AG04449 (cell line): ENCODE results near the gene HRG.
"Not testable (repeated sequence)": the region's sequence is repeated elsewhere in the genome, so short reads cannot be mapped to it uniquely, and the experiment has no call there.

Experiments used
- CTCF ChIA-PET: fragments of 350-600 bp; formaldehyde crosslinking; extraction: SDS; loops from one replicate; lab custom pipeline; 2021; ENCODE audit warnings: antibody characterized with exemption; lab: Yijun Ruan, JAX
- POLR2A ChIA-PET: fragments of 400-600, 350-600 bp; formaldehyde crosslinking; extraction: SDS; loops from one replicate; lab custom pipeline; 2020; ENCODE audit warnings: antibody characterized with exemption, inconsistent platforms; lab: Yijun Ruan, JAX
- DNase-seq: peaks from one replicate; pipeline ENCODE4 v3.0.0-alpha.2; 2010; ENCODE audit warnings: low read depth, low spot score
- H3K4me3 ChIP-seq: 2 replicates; pipeline ENCODE4 v1.5.1; 2011; ENCODE audit warnings: low read depth, mild to moderate bottlenecking, control low read depth, low read length
- TF ChIP-seq, protein P1 (sequence below): IDR thresholded peaks from one replicate; pipeline ENCODE4 v1.5.1; 2011; ENCODE audit warnings: mild to moderate bottlenecking, moderate library complexity, low read length, control low read depth, inconsistent platforms; ENCODE audit not compliant: insufficient read depth; ENCODE audit errors: missing control alignments

HRG gene

GRCh38 chr3:186705882-186706780, 40.3 kb downstream of the HRG start:
- POLR2A ChIA-PET = no interaction called here
- CTCF ChIA-PET = no interaction called here
- H3K4me3 ChIP-seq = no peak overlapping the region
- TF ChIP-seq, protein P1, sequence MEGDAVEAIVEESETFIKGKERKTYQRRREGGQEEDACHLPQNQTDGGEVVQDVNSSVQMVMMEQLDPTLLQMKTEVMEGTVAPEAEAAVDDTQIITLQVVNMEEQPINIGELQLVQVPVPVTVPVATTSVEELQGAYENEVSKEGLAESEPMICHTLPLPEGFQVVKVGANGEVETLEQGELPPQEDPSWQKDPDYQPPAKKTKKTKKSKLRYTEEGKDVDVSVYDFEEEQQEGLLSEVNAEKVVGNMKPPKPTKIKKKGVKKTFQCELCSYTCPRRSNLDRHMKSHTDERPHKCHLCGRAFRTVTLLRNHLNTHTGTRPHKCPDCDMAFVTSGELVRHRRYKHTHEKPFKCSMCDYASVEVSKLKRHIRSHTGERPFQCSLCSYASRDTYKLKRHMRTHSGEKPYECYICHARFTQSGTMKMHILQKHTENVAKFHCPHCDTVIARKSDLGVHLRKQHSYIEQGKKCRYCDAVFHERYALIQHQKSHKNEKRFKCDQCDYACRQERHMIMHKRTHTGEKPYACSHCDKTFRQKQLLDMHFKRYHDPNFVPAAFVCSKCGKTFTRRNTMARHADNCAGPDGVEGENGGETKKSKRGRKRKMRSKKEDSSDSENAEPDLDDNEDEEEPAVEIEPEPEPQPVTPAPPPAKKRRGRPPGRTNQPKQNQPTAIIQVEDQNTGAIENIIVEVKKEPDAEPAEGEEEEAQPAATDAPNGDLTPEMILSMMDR = no peak
- DNase-seq = no peak

GRCh38 chr3:186708983-186709679, 43.3 kb downstream of the HRG start:
- no peak overlapping the region for H3K4me3 ChIP-seq
- CTCF ChIA-PET = no interaction called here
- POLR2A ChIA-PET = no interaction called here
- DNase-seq = no peak
- TF ChIP-seq, protein P1 = no peak

GRCh38 chr3:186710694-186711093, 44.9 kb downstream of the HRG start:
- CTCF ChIA-PET, H3K4me3 ChIP-seq, POLR2A ChIA-PET, DNase-seq: not testable (repeated sequence)

DNA sequence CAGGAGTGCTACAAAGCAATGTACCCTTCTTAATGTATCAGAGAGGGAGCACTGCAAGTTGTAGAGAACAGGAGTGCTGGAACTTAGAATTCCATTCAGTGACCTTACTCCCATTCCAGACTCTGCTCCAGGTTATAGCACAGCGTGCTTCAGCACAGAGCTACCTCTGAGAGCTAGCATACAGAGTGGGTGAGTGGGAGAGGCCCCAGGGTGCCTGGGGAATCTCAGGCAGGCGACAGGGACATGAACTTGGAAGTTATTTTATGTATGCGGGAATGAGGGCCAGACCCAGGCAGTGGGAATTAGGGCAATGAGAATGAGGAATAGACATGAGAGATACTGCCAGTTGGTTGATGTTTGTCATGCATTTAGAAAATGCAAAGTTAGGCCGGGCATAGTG, 47.7 kb downstream of the HRG start:
- H3K4me3 ChIP-seq = no peak overlapping the region
- ChIA-PET POLR2A (no interaction called here), CTCF (no interaction called here)
- no peak for DNase-seq
- TF ChIP-seq, protein P1 = no peak

- TF ChIP-seq, protein P1 = no peak
- ChIA-PET CTCF (no interaction called here), POLR2A (no interaction called here)
Observed at GRCh38 chr3:186717039-186717457, 51.2 kb downstream of the HRG start, which contains the start of gene KNG1. TSS of gene KNG1 (plus strand) at chr3:186717359. CDS start at chr3:186717543, 184 bp downstream.

DNA sequence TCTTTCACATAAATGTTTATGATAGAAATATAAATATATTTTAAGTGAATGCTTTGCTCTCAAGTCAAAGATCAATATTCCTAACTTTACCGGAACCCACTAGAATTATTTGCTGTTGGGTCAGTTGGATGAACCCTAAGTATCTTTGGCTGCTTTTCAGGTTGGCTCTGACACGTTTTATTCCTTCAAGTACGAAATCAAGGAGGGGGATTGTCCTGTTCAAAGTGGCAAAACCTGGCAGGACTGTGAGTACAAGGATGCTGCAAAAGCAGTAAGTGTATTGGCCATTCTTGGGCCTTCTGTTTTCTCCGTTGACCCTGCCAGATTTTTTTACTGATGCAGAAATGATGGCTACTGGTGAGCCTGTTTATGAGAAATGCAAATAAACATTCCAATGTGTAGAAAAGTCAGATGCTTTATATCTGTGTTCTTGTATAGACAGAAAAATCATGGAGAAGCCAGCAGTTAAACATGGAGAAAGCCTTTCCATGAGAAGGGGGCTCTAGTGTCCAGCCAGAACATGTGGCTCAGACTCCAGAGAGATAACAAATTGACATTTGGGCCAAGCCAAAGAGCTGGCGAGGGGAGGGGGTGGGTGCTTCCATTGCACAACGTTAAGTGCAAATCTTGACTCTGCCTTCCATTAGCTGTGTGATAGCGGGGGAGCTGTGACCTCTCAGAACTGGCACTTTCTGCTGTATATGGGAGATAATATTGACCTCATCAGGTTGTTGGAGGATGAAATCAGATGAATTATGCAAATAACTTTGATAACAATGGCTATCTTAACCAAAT, 54.3 kb downstream of the HRG start:
- ChIA-PET CTCF (no interaction called here), POLR2A (no interaction called here)
- H3K4me3 ChIP-seq = no peak overlapping the region
- TF ChIP-seq, protein P1 = no peak
- DNase-seq = no peak

More at GRCh38 chr3:186717039-186717457, 51.2 kb downstream of the HRG start, which contains the start of gene KNG1:
- H3K4me3 ChIP-seq = no peak within 1 kb of the TSS
- DNase-seq = no peak
